ENCODE data around the gene FUT4. TPM values are rescaled to one million over a fixed set of nuclear protein-coding genes. Genes with fewer than 3 reads are reported as not detected.

The FUT4 gene
- total RNA-seq, 1 experiment from 2014 or later, result 0.23 TPM

DNA sequence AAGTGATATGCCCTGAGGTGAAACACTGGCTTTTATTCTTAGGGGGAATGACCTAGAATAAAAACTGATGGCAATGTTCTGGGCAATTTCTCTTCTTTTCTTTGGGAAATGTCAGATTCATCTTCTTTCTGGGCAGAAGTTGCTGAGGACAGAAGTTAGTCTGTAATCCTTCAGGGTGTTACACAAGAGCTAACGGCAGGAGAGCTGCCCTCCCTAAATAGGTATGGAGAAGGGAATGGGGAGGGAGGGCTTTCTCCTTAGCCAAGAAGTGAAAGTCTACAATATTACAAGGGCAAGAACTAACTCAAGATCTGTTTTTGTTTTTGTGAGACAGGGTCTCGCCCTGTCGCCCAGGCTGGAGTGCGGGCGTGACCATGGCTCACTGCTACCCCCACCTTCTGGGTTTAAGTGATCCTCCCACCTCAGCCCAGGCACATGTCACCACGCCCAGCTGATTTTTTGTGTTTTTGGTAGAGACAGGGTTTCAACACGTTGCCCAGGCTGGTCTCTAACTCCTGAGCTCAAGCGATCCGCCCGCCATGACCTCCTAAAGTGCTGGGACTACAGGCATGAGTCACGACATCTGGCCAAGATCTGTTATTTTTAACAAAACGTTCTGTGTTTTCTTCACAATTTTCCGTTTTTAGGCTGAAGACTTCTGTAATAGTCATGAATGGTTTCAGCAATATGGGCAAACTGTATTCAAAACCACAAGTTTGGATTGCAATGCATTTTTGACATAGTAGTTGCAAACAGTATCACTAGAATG lies 30.7 kb downstream of the FUT4 start:
- Mint-ChIP-seq H3K4me1 (ENCODE audit: insufficient read depth, unreplicated experiment) (peaks cover 7% of the 10 kb centered on the region), H3K27ac (ENCODE audit: low read depth, unreplicated experiment) (peak overlapping the region; percentile 72), H3K9me3 (ENCODE audit: unreplicated experiment) (no peaks in the 10 kb centered on the region), H3K4me3 (ENCODE audit: unreplicated experiment) (peak overlapping the region; percentile 58), H3K36me3 (ENCODE audit: insufficient read depth, unreplicated experiment) (no peaks in the 10 kb centered on the region), H3K27me3 (ENCODE audit: insufficient read depth, unreplicated experiment) (no peaks in the 10 kb centered on the region)
- intact Hi-C loops (cut with micrococcal nuclease), result no loop called here
- BruUV-seq (replicated peaks), result no TSS peak
- peak; percentile 43 for DNase-seq (ENCODE audit: unreplicated experiment)
- TF ChIP-seq, protein P1, sequence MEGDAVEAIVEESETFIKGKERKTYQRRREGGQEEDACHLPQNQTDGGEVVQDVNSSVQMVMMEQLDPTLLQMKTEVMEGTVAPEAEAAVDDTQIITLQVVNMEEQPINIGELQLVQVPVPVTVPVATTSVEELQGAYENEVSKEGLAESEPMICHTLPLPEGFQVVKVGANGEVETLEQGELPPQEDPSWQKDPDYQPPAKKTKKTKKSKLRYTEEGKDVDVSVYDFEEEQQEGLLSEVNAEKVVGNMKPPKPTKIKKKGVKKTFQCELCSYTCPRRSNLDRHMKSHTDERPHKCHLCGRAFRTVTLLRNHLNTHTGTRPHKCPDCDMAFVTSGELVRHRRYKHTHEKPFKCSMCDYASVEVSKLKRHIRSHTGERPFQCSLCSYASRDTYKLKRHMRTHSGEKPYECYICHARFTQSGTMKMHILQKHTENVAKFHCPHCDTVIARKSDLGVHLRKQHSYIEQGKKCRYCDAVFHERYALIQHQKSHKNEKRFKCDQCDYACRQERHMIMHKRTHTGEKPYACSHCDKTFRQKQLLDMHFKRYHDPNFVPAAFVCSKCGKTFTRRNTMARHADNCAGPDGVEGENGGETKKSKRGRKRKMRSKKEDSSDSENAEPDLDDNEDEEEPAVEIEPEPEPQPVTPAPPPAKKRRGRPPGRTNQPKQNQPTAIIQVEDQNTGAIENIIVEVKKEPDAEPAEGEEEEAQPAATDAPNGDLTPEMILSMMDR (IDR thresholded peaks at IDR 0.05; ENCODE audit: unreplicated experiment), result no peak
- ChIA-PET CTCF (interaction anchor here (0.6 to 1.3 kb wide), 4 partner anchors 11 to 391 kb away, joined by 3 read pairs; partner anchors contain the start of gene AMOTL1), POLR2A (no interaction called here)

DNA sequence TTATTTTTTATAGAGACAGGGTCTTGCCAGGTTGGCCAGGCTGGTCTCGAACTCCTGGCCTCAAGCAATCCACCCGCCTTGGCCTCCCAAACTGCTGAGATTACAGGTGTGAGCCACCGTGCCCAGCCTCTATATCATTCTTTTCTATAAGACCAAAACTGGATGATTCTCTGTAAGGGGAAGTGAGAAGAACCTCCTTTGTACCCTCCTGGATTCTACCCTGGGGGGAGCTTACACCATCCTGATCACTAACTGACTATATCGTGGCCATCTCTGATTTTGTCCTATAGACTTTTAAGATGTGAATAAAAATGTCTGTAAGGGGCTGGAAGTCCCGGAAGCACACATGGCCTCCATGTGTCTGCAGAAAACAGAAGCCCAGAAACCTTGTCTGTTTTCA lies 32.6 kb downstream of the FUT4 start:
- Mint-ChIP-seq H3K9me3 (ENCODE audit: unreplicated experiment) (no peaks in the 10 kb centered on the region), H3K4me1 (ENCODE audit: insufficient read depth, unreplicated experiment) (peaks cover 9% of the 10 kb centered on the region), H3K4me3 (ENCODE audit: unreplicated experiment) (no peak overlapping the region), H3K27ac (ENCODE audit: low read depth, unreplicated experiment) (no peak overlapping the region), H3K27me3 (ENCODE audit: insufficient read depth, unreplicated experiment) (no peaks in the 10 kb centered on the region), H3K36me3 (ENCODE audit: insufficient read depth, unreplicated experiment) (no peaks in the 10 kb centered on the region)
- DNase-seq (ENCODE audit: unreplicated experiment), result no peak
- TF ChIP-seq, protein P1 (IDR thresholded peaks at IDR 0.05; ENCODE audit: unreplicated experiment), result no peak
- POLR2A ChIA-PET, result no interaction called here
- no TSS peak for BruUV-seq (replicated peaks)
- intact Hi-C loops (cut with micrococcal nuclease), result no loop called here
- CTCF ChIA-PET, result interaction anchor here (0.7 to 2.2 kb wide), 3 partner anchors 9 to 42 kb away, joined by 3 to 6 read pairs (median 3); no protein-coding TSS in a partner anchor

DNA sequence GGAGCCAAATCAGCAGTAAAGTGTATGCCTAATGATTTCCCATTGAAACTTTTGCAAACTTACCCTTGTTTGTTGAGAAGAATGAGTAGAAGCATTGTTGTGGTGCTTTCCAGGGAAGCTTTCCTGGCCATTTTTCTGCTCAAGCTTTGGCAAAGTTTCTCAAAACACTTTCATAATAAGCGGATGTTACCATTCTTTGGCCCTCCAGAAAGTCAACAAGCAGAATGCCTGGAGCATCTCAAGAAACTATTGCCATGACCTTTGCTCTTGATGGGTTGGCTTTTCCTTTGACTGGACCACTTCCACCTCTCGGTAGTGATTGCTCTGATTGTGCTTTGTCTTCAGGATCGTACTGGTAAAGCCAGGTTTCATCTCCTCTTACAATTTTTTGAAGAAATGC lies 34.1 kb downstream of the FUT4 start:
- peaks cover 22% of the 10 kb centered on the region for H3K4me1 Mint-ChIP-seq (ENCODE audit: insufficient read depth, unreplicated experiment)
- no peaks in the 10 kb centered on the region for H3K36me3 Mint-ChIP-seq (ENCODE audit: insufficient read depth, unreplicated experiment)
- ChIA-PET POLR2A (no interaction called here), CTCF (interaction anchor here (0.7 kb wide), 1 partner anchor 911 kb away, joined by 3 read pairs; no protein-coding TSS in a partner anchor)
- H3K27ac Mint-ChIP-seq (ENCODE audit: low read depth, unreplicated experiment), result no peak overlapping the region
- TF ChIP-seq, protein P1 (IDR thresholded peaks at IDR 0.05; ENCODE audit: unreplicated experiment), result no peak
- H3K27me3 Mint-ChIP-seq (ENCODE audit: insufficient read depth, unreplicated experiment), result no peaks in the 10 kb centered on the region
- intact Hi-C loops (cut with micrococcal nuclease), result no loop called here
- no peaks in the 10 kb centered on the region for H3K9me3 Mint-ChIP-seq (ENCODE audit: unreplicated experiment)
- no TSS peak for BruUV-seq (replicated peaks)
- H3K4me3 Mint-ChIP-seq (ENCODE audit: unreplicated experiment), result no peak overlapping the region
- DNase-seq (ENCODE audit: unreplicated experiment), result no peak

DNA sequence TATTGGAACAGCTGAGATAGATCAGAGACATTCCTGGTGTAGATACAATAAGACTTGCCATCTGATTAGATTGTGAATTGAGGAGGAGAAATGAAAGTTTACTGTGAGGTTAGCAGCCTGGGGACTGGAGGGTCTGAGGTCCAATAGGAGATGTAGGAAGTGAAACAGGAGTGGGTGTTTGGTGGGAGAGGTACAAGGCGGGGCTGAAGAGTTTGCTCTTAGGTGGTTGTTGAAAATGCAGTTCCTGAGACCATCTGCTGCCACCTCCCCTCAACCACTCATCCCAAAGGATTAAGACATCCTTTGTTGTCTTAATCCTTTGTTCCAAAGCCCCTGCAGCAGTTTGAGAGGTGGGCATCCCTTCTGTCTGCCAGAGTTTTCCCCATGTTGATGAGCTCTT lies 38.2 kb downstream of the FUT4 start:
- POLR2A ChIA-PET, result no interaction called here

More for the DNA sequence above, 38.2 kb downstream of the FUT4 start:
- DNase-seq (ENCODE audit: unreplicated experiment), result no peak
- intact Hi-C loops (cut with micrococcal nuclease), result no loop called here
- BruUV-seq (replicated peaks), result no TSS peak
- no peaks in the 10 kb centered on the region for H3K9me3 Mint-ChIP-seq (ENCODE audit: unreplicated experiment)
- no peaks in the 10 kb centered on the region for H3K27me3 Mint-ChIP-seq (ENCODE audit: insufficient read depth, unreplicated experiment)
- H3K36me3 Mint-ChIP-seq (ENCODE audit: insufficient read depth, unreplicated experiment), result no peaks in the 10 kb centered on the region
- CTCF ChIA-PET, result interaction anchor here (0.7 kb wide), 1 partner anchor 316 kb away, joined by 3 read pairs; no protein-coding TSS in a partner anchor
- TF ChIP-seq, protein P1 (IDR thresholded peaks at IDR 0.05; ENCODE audit: unreplicated experiment), result no peak
- H3K27ac Mint-ChIP-seq (ENCODE audit: low read depth, unreplicated experiment), result no peak overlapping the region
- no peak overlapping the region for H3K4me3 Mint-ChIP-seq (ENCODE audit: unreplicated experiment)
- H3K4me1 Mint-ChIP-seq (ENCODE audit: insufficient read depth, unreplicated experiment), result peaks cover 24% of the 10 kb centered on the region

Data from MCF 10A (cell line).